HepG2 (cell line): ENCODE results near the gene GALNT1.

ENCODE experiments used
- ARHGAP35 ChIP-seq: sonication (generic); formaldehyde crosslinking; IDR thresholded peaks from 2 replicates; pipeline ENCODE4 v1.9.0; 2022; ENCODE audit warnings: mild to moderate bottlenecking, inconsistent platforms, moderate library complexity, missing genetic modification reagents, borderline replicate concordance
- FOXK1 ChIP-seq: sonication (generic); formaldehyde crosslinking; IDR thresholded peaks from 2 replicates; pipeline ENCODE4 v1.4.0; 2020; ENCODE audit warnings: low read depth, missing genetic modification reagents, borderline replicate concordance
- TOPORS ChIP-seq: sonication (generic); formaldehyde crosslinking; IDR thresholded peaks from 2 replicates; pipeline ENCODE4 v1.8.0; 2023; ENCODE audit warnings: mild to moderate bottlenecking, missing genetic modification reagents
- ZBTB42 ChIP-seq: sonication (generic); formaldehyde crosslinking; IDR thresholded peaks from 2 replicates; pipeline ENCODE4 v1.5.0; 2020; ENCODE audit warnings: mild to moderate bottlenecking, missing genetic modification reagents
- ZFP1 ChIP-seq: IDR thresholded peaks from 2 replicates; pipeline ENCODE4 v1.6.1; 2016
- ZNF121 ChIP-seq: sonication (generic); formaldehyde crosslinking; IDR thresholded peaks from 2 replicates; pipeline ENCODE4 v1.5.0; 2020; ENCODE audit warnings: mild to moderate bottlenecking, missing genetic modification reagents
- ZNF124 ChIP-seq: sonication (generic); formaldehyde crosslinking; IDR thresholded peaks from 2 replicates; pipeline ENCODE4 v1.4.0; 2020; ENCODE audit warnings: missing genetic modification reagents
- ZNF577 ChIP-seq: sonication (generic); formaldehyde crosslinking; IDR thresholded peaks from 2 replicates; pipeline ENCODE4 v1.4.0; 2020; ENCODE audit warnings: mild to moderate bottlenecking, low read depth, missing genetic modification reagents, borderline replicate concordance
- TF ChIP-seq, protein P1 (sequence below): IDR thresholded peaks from 2 replicates; pipeline ENCODE4 v1.6.1; 2016; ENCODE audit warnings: missing compliant biosample characterization, missing genetic modification reagents, borderline replicate concordance

DNA sequence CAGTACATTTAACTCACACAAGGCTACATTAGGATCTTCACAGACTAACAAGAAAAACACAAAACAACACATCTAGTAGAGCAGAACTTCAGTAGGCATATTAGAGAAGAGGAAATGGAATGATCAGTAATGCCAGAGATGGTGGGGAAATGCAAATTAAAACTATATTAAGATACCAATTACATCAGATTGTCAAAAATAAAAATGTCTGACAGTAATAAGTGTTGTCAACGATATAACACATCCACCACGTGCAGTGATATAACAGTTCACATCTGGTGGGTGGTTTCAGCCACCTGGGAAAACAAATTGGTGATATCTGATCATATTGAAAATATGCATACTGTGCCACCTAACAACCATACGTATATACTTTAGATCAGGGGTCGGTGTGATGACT is 59.9 kb downstream of the GALNT1 start:
- no peak for TF ChIP-seq TOPORS
- no peak for TF ChIP-seq ZFP1 (CRISPR knock-in tag)
- TF ChIP-seq, protein P1, sequence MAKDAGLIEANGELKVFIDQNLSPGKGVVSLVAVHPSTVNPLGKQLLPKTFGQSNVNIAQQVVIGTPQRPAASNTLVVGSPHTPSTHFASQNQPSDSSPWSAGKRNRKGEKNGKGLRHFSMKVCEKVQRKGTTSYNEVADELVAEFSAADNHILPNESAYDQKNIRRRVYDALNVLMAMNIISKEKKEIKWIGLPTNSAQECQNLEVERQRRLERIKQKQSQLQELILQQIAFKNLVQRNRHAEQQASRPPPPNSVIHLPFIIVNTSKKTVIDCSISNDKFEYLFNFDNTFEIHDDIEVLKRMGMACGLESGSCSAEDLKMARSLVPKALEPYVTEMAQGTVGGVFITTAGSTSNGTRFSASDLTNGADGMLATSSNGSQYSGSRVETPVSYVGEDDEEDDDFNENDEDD (CRISPR knock-in tag), result no peak
- TF ChIP-seq ZNF124 (CRISPR knock-in tag), result no peak
- no peak for TF ChIP-seq ZNF121 (CRISPR knock-in tag)
- TF ChIP-seq FOXK1, result no peak
- no peak for TF ChIP-seq ZBTB42 (CRISPR knock-in tag)
- no peak for TF ChIP-seq ZNF577 (CRISPR knock-in tag)
- TF ChIP-seq ARHGAP35 (CRISPR knock-in tag), result no peak
